T-helper 1 cell treated with Interleukin-12 subunit alpha and Interleukin-12 subunit beta and Interleukin-4 antibody, amounts not matched to agents 30 μg/mL and 1 μg/mL, for 36 hours (primary cell): ENCODE results near the gene CCDC24.

Source experiments
- H3K27ac Mint-ChIP-seq: one replicate; pipeline ENCODE4 v1.8.0; 2021; ENCODE audit warnings: mild to moderate bottlenecking, mixed read lengths
- H3K27me3 Mint-ChIP-seq: one replicate; pipeline ENCODE4 v1.8.0; 2021; ENCODE audit warnings: low read depth, mixed read lengths
- H3K36me3 Mint-ChIP-seq: one replicate; pipeline ENCODE4 v1.8.0; 2021; ENCODE audit warnings: low read depth, mixed read lengths
- H3K4me1 Mint-ChIP-seq: one replicate; pipeline ENCODE4 v1.8.0; 2021; ENCODE audit warnings: low read depth, mixed read lengths
- H3K4me3 Mint-ChIP-seq: one replicate; pipeline ENCODE4 v1.8.0; 2021; ENCODE audit warnings: mild to moderate bottlenecking, moderate library complexity, mixed read lengths
- H3K9me3 Mint-ChIP-seq: one replicate; pipeline ENCODE4 v1.8.0; 2021; ENCODE audit warnings: mixed read lengths

CCDC24 gene

GRCh38 chr1:43995984-43996732 lies 4.8 kb downstream of the CCDC24 start:
- Mint-ChIP-seq H3K27ac (no peak overlapping the region), H3K4me3 (no peak overlapping the region), H3K9me3 (no peaks in the 10 kb centered on the region)

GRCh38 chr1:43996733-43997115 lies 5.3 kb downstream of the CCDC24 start:
- Mint-ChIP-seq H3K27me3 (no peaks in the 10 kb centered on the region), H3K9me3 (no peaks in the 10 kb centered on the region), H3K27ac (no peak overlapping the region), H3K4me3 (no peak overlapping the region), H3K4me1 (peaks cover 12% of the 10 kb centered on the region), H3K36me3 (no peaks in the 10 kb centered on the region)

More at GRCh38 chr1:43995984-43996732, 4.8 kb downstream of the CCDC24 start:
- H3K27me3 Mint-ChIP-seq: no peaks in the 10 kb centered on the region
- no peaks in the 10 kb centered on the region for H3K36me3 Mint-ChIP-seq
- H3K4me1 Mint-ChIP-seq: peaks cover 12% of the 10 kb centered on the region

GRCh38 chr1:43997295-43997999 lies 6.0 kb downstream of the CCDC24 start:
- Mint-ChIP-seq H3K36me3 (no peaks in the 10 kb centered on the region), H3K27ac (no peak overlapping the region), H3K4me1 (peaks cover 8% of the 10 kb centered on the region), H3K27me3 (no peaks in the 10 kb centered on the region), H3K4me3 (no peak overlapping the region), H3K9me3 (no peaks in the 10 kb centered on the region)

- H3K4me1 Mint-ChIP-seq: peaks cover 3% of the 10 kb centered on the region
- H3K27ac Mint-ChIP-seq: no peak overlapping the region
- no peaks in the 10 kb centered on the region for H3K36me3 Mint-ChIP-seq
- H3K27me3 Mint-ChIP-seq: no peaks in the 10 kb centered on the region
- no peaks in the 10 kb centered on the region for H3K9me3 Mint-ChIP-seq
- H3K4me3 Mint-ChIP-seq: no peak overlapping the region
Measured at GRCh38 chr1:43998000-43998378, 6.6 kb downstream of the CCDC24 start.

- Mint-ChIP-seq H3K36me3 (no peaks in the 10 kb centered on the region), H3K27ac (no peak overlapping the region), H3K27me3 (no peaks in the 10 kb centered on the region), H3K9me3 (no peaks in the 10 kb centered on the region), H3K4me1 (peaks cover 1% of the 10 kb centered on the region), H3K4me3 (no peak overlapping the region)
Measured at GRCh38 chr1:43999455-43999854, 8.1 kb downstream of the CCDC24 start.

- no peaks in the 10 kb centered on the region for H3K27me3 Mint-ChIP-seq
- peaks cover 1% of the 10 kb centered on the region for H3K4me1 Mint-ChIP-seq
- H3K36me3 Mint-ChIP-seq: no peaks in the 10 kb centered on the region
- no peak overlapping the region for H3K4me3 Mint-ChIP-seq
- H3K9me3 Mint-ChIP-seq: no peaks in the 10 kb centered on the region
- H3K27ac Mint-ChIP-seq: no peak overlapping the region
Measured at GRCh38 chr1:44000122-44000665, 8.8 kb downstream of the CCDC24 start.

GRCh38 chr1:44002165-44002564 lies 10.8 kb downstream of the CCDC24 start:
- no peaks in the 10 kb centered on the region for H3K9me3 Mint-ChIP-seq
- no peak overlapping the region for H3K4me3 Mint-ChIP-seq
- H3K27me3 Mint-ChIP-seq: no peaks in the 10 kb centered on the region
- no peaks in the 10 kb centered on the region for H3K36me3 Mint-ChIP-seq
- peaks cover 8% of the 10 kb centered on the region for H3K4me1 Mint-ChIP-seq
- H3K27ac Mint-ChIP-seq: no peak overlapping the region

GRCh38 chr1:44002606-44003157 lies 11.3 kb downstream of the CCDC24 start:
- Mint-ChIP-seq H3K4me3 (no peak overlapping the region), H3K4me1 (peaks cover 8% of the 10 kb centered on the region), H3K27ac (no peak overlapping the region)

GRCh38 chr1:44008259-44008658 lies 16.9 kb downstream of the CCDC24 start:
- no peaks in the 10 kb centered on the region for H3K27me3 Mint-ChIP-seq
- no peak overlapping the region for H3K27ac Mint-ChIP-seq
- H3K9me3 Mint-ChIP-seq: no peaks in the 10 kb centered on the region
- no peaks in the 10 kb centered on the region for H3K36me3 Mint-ChIP-seq
- no peak overlapping the region for H3K4me3 Mint-ChIP-seq
- peaks cover 6% of the 10 kb centered on the region for H3K4me1 Mint-ChIP-seq

More at GRCh38 chr1:44002606-44003157, 11.3 kb downstream of the CCDC24 start:
- Mint-ChIP-seq H3K27me3 (no peaks in the 10 kb centered on the region), H3K9me3 (no peaks in the 10 kb centered on the region), H3K36me3 (no peaks in the 10 kb centered on the region)

- no peak overlapping the region for H3K4me3 Mint-ChIP-seq
- no peaks in the 10 kb centered on the region for H3K27me3 Mint-ChIP-seq
Measured at GRCh38 chr1:44010935-44011471, 19.6 kb downstream of the CCDC24 start.

GRCh38 chr1:44012404-44012803 lies 21.0 kb downstream of the CCDC24 start:
- no peak overlapping the region for H3K27ac Mint-ChIP-seq
- no peak overlapping the region for H3K4me3 Mint-ChIP-seq
- H3K9me3 Mint-ChIP-seq: no peaks in the 10 kb centered on the region
- H3K27me3 Mint-ChIP-seq: no peaks in the 10 kb centered on the region
- H3K36me3 Mint-ChIP-seq: no peaks in the 10 kb centered on the region
- H3K4me1 Mint-ChIP-seq: no peaks in the 10 kb centered on the region

More at GRCh38 chr1:44010935-44011471, 19.6 kb downstream of the CCDC24 start:
- H3K27ac Mint-ChIP-seq: no peak overlapping the region
- no peaks in the 10 kb centered on the region for H3K36me3 Mint-ChIP-seq
- peaks cover 4% of the 10 kb centered on the region for H3K4me1 Mint-ChIP-seq
- no peaks in the 10 kb centered on the region for H3K9me3 Mint-ChIP-seq

GRCh38 chr1:44012941-44013609 lies 21.7 kb downstream of the CCDC24 start:
- Mint-ChIP-seq H3K36me3 (no peaks in the 10 kb centered on the region), H3K4me1 (no peaks in the 10 kb centered on the region), H3K27me3 (no peaks in the 10 kb centered on the region), H3K9me3 (no peaks in the 10 kb centered on the region), H3K4me3 (no peak overlapping the region), H3K27ac (no peak overlapping the region)

GRCh38 chr1:44013949-44014348 lies 22.6 kb downstream of the CCDC24 start:
- H3K9me3 Mint-ChIP-seq: no peaks in the 10 kb centered on the region
- H3K4me3 Mint-ChIP-seq: no peak overlapping the region
- H3K4me1 Mint-ChIP-seq: no peaks in the 10 kb centered on the region
- H3K27me3 Mint-ChIP-seq: no peaks in the 10 kb centered on the region
- H3K36me3 Mint-ChIP-seq: no peaks in the 10 kb centered on the region
- H3K27ac Mint-ChIP-seq: no peak overlapping the region

- Mint-ChIP-seq H3K4me3 (no peak overlapping the region), H3K27ac (no peak overlapping the region), H3K9me3 (no peaks in the 10 kb centered on the region), H3K36me3 (no peaks in the 10 kb centered on the region), H3K27me3 (no peaks in the 10 kb centered on the region), H3K4me1 (no peaks in the 10 kb centered on the region)
Measured at GRCh38 chr1:44014365-44015104, 23.1 kb downstream of the CCDC24 start.
